Type B pancreatic cell (in vitro differentiated cells): ENCODE results near the gene LRRC4. TPM values are rescaled to one million over a fixed set of nuclear protein-coding genes. Genes with fewer than 3 reads are reported as not detected.
A peak's percentile ranks its signal among the peaks of the same experiment; 100 is the strongest.

Experiments used
- DNase-seq: peaks from one replicate; pipeline ENCODE4 v3.0.0; 2021; ENCODE audit warnings: mixed read lengths; ENCODE audit not compliant: unreplicated experiment; ENCODE audit errors: extremely low spot score
- H3K27ac Mint-ChIP-seq: 2 replicates; pipeline ENCODE4 v1.8.0; 2021; ENCODE audit warnings: mild to moderate bottlenecking, mixed read lengths
- H3K27me3 Mint-ChIP-seq: 2 replicates; pipeline ENCODE4 v1.8.0; 2021; ENCODE audit warnings: mixed read lengths
- H3K36me3 Mint-ChIP-seq: 2 replicates; pipeline ENCODE4 v1.8.0; 2021; ENCODE audit warnings: mixed read lengths
- H3K4me1 Mint-ChIP-seq: one replicate; pipeline ENCODE4 v1.8.0; 2021; ENCODE audit warnings: mixed read lengths; ENCODE audit not compliant: unreplicated experiment
- H3K4me3 Mint-ChIP-seq: 2 replicates; pipeline ENCODE4 v1.8.0; 2021; ENCODE audit warnings: mild to moderate bottlenecking, mixed read lengths
- H3K9me3 Mint-ChIP-seq: 2 replicates; pipeline ENCODE4 v1.8.0; 2021; ENCODE audit warnings: mixed read lengths
- total RNA-seq: library from RNA; stranded (reverse); gene quantifications from 2 replicates; pipeline ENCODE4 v1.2.1, GENCODE V29; 2021; ENCODE audit warnings: low replicate concordance
- TF ChIP-seq, protein P1 (sequence below): fragments of 200-600 bp; sonication (generic); conservative IDR thresholded peaks from 2 replicates; pipeline ENCODE4 v1.5.0; 2021; ENCODE audit warnings: antibody characterized with exemption, mild to moderate bottlenecking

Gene LRRC4
- total RNA-seq, 1 donor from 2014 or later, result 37.7 TPM

DNA sequence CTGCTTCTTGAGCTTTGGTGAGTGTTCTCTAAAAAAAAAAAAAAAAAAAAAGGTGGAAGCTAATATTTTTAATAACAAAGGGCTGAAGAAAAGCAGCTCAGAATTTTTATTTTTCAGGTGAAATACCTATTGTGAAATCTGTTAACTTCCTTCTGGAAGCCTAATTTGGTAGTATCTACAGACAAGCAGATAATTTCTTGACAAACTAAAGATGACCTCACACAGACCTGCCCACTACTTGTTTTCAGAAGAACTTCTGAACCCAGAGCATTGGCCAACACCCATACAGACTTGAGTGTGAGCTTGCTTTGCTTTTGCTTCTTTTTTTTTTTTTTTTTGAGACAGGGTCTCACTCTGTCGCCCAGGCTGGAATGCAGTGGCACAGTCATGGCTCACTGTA is 31.2 kb downstream of the LRRC4 start:
- Mint-ChIP-seq H3K27ac (no peak overlapping the region), H3K9me3 (no peaks in the 10 kb centered on the region), H3K27me3 (no peaks in the 10 kb centered on the region), H3K36me3 (peaks cover 11% of the 10 kb centered on the region), H3K4me3 (no peak overlapping the region), H3K4me1 (peaks cover 47% of the 10 kb centered on the region)
- TF ChIP-seq, protein P1, sequence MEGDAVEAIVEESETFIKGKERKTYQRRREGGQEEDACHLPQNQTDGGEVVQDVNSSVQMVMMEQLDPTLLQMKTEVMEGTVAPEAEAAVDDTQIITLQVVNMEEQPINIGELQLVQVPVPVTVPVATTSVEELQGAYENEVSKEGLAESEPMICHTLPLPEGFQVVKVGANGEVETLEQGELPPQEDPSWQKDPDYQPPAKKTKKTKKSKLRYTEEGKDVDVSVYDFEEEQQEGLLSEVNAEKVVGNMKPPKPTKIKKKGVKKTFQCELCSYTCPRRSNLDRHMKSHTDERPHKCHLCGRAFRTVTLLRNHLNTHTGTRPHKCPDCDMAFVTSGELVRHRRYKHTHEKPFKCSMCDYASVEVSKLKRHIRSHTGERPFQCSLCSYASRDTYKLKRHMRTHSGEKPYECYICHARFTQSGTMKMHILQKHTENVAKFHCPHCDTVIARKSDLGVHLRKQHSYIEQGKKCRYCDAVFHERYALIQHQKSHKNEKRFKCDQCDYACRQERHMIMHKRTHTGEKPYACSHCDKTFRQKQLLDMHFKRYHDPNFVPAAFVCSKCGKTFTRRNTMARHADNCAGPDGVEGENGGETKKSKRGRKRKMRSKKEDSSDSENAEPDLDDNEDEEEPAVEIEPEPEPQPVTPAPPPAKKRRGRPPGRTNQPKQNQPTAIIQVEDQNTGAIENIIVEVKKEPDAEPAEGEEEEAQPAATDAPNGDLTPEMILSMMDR, result no peak
- no peak for DNase-seq

DNA sequence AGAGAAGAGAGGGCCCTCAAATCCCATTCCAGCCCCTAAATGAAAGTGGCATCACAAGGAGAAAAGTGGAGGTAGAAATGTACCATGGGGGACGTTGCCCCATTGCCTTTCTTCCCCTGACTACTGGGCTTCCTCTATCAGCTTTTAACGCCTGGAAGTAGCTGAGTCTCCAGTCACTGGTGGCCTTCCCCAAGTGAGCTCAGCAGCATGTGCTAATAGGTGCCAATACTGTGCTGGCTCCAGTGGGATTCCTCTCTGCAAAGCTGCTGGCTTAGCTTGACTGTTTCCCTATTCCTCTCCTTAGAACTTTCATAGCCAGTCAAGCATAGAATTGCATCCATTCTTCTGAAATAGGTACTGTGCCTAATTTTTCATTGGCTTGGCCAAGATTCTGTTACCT is 32.6 kb downstream of the LRRC4 start:
- TF ChIP-seq, protein P1, result no peak
- Mint-ChIP-seq H3K4me1 (peaks cover 49% of the 10 kb centered on the region), H3K27ac (no peak overlapping the region), H3K9me3 (no peaks in the 10 kb centered on the region), H3K27me3 (no peaks in the 10 kb centered on the region), H3K36me3 (peaks cover 16% of the 10 kb centered on the region), H3K4me3 (no peak overlapping the region)
- no peak for DNase-seq

DNA sequence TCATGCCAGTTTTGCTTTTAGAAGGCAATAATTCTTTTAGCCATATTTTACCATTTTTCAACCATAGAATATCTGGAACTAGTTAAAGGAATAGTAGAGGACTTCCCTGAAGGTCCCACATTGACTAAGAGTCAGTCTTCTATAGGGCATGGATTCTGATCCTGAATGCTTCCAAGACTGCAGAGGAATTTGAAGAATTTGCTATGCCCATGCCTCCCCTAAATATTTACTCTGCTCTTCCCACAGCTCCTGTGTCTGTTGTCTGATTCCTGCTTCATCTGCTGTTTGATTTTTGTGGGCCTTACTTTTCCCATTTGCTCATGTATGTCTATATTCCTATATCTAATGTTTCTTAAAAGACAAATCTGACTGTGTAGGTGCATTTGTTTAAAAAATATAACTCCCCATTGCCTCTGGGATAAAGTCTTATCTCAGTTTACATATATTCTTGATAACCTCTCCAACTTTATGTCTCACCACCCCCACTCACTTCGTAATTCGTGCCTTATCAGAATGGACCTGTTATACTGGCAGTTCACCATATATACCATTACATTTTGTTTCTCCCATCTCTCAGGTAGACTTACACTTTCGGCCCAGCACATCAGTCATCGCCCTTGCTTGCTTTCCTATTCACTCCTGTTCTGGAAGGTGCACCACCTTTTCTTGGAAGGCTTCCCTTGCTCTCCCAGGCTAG is 33.9 kb downstream of the LRRC4 start:
- Mint-ChIP-seq H3K27me3 (no peaks in the 10 kb centered on the region), H3K4me3 (no peak overlapping the region), H3K36me3 (peaks cover 25% of the 10 kb centered on the region), H3K9me3 (no peaks in the 10 kb centered on the region), H3K27ac (no peak overlapping the region), H3K4me1 (peaks cover 49% of the 10 kb centered on the region)
- TF ChIP-seq, protein P1, result no peak
- no peak for DNase-seq

DNA sequence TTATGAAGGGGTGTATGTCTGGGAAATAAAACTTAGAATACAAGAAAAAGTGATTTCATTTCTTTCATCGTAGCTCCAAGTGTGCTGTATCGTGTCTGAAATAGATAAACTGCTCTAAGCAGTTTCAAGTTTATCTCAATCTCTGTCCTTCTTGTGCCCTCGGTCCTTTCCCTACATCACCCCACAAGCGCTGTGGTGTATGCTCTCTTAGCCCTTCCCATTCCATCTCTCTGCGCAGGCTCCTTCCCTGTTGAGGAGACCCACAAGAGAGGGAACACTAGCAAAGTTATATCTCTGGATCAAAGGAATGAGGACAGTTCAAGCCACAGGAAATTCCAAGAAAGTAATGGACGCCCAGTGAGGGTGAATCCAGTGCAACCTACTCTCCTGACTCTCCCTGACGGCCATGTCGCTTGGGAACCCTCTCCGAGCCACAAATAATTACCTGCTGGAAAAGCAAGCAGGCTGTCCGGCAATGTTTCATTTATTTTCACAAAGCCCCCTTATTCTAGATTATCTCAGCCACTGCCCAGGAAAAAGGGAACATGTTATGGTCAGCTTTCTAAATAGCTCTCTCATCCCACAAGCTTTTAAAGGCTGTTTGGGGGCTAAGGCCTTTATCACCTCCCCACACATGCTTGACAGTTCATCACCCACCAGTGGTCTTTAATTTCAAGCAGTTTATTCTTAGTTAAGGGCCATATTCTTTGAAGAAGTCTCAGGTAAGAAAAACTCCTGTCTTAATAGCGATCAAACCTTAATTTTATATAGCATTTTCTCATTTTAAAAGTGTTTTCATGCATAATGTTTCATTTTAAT is 34.8 kb downstream of the LRRC4 start:
- Mint-ChIP-seq H3K27ac (no peak overlapping the region), H3K36me3 (peaks cover 23% of the 10 kb centered on the region)
- no peak for DNase-seq

DNA sequence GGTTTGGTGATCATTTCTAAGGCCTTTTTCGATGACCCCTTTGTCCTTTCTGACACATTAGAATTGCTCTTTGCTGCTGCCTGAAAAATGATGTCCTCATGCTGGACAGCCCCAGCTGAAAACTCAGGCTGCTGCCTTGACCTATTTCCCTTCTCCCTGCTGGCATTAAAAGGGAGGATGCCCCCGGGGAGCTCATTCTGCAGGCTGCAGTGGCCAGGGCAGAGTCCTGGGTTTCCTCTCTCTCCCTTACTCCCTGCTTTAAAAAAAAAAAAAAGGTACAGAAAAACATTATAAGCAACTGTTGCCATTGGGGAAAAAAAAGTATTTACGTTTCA is 35.4 kb downstream of the LRRC4 start:
- Mint-ChIP-seq H3K4me3 (peak overlapping the region; percentile 6), H3K9me3 (no peaks in the 10 kb centered on the region), H3K27me3 (no peaks in the 10 kb centered on the region), H3K36me3 (peaks cover 23% of the 10 kb centered on the region), H3K4me1 (peaks cover 41% of the 10 kb centered on the region), H3K27ac (no peak overlapping the region)
- DNase-seq, result no peak
- TF ChIP-seq, protein P1, result no peak

More for the DNA sequence above, 34.8 kb downstream of the LRRC4 start:
- TF ChIP-seq, protein P1, result no peak
- Mint-ChIP-seq H3K9me3 (no peaks in the 10 kb centered on the region), H3K4me3 (peak overlapping the region; percentile 6), H3K27me3 (no peaks in the 10 kb centered on the region), H3K4me1 (peaks cover 46% of the 10 kb centered on the region)
